ENCODE measurements around the gene CPOX. TPM values are rescaled to one million over a fixed set of nuclear protein-coding genes. Genes with fewer than 3 reads are reported as not detected.

Gene CPOX
- total and polyA plus RNA-seq, 10 of the 15 experiments (the other 5 are each of a cell fraction or from before 2014, with no cell fraction given): 40.7 to 72.6 (median 64.5) TPM

DNA sequence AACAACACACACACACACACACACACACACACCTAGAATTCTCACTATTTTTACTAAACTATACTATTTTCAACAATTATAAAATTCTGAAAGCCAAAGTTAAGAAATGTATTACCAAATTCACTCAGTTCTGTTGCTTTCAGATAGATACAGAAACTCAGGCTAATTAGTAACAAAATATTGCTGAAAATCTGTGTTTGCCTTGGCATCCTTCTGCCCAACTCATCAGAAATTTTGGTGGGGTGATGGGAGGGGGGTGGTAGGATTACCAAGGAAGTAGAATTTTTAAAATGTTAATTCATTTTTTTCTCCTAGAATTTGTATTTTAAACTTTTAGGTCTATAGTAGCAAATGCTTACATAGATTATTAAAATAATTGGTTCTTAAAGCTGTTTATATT is 2.7 kb upstream of the CPOX start:
- no TSS peak for BruUV-seq (replicated peaks)
- H3K27me3 ChIP-seq (replicated peaks in 1 of 2; ENCODE audit: control insufficient read depth in 2 of 2, insufficient read depth in 2 of 2, low read length in 1 of 2): no peaks in the 10 kb centered on the region
- ATAC-seq: no peak
- H3K9ac ChIP-seq (ENCODE audit: control insufficient read depth, insufficient read depth, low read length): no peak overlapping the region
- RAD21 ChIA-PET (ENCODE audit: unreplicated experiment): interaction anchor here (0.6 to 4.5 kb wide), 3 partner anchors 217 to 557 kb away, joined by 3 to 53 read pairs (median 4); no protein-coding TSS in a partner anchor
- no peak overlapping the region; the same call in 1 of the 2 replicates for H2AFZ ChIP-seq (ENCODE audit: control insufficient read depth, low read depth, low read length)
- H3K4me2 ChIP-seq (ENCODE audit: control insufficient read depth, insufficient read depth): no peak overlapping the region
- POLR2A ChIA-PET: interaction anchor here (0.5 to 1.6 kb wide), 2 partner anchors 89 to 140 kb away, joined by 3 to 5 read pairs; no protein-coding TSS in a partner anchor
- no peaks in the 10 kb centered on the region; the same call in 2 of the 3 replicates for H3K9me3 ChIP-seq (replicated peaks; ENCODE audit: control insufficient read depth, insufficient read depth, low read length)
- H4K20me1 ChIP-seq (ENCODE audit: control insufficient read depth, insufficient read depth): no peaks in the 10 kb centered on the region; the same call in 1 of the 2 replicates
- in situ Hi-C loops (cut with MboI) (loop anchor here (5.0 to 10.0 kb wide), 3 partner anchors 396 to 579 kb away; partner anchors contain the start of gene GABRR3), intact Hi-C loops (cut with micrococcal nuclease; ENCODE audit: unreplicated experiment) (loop anchor here (10.0 kb wide), 1 partner anchor 361 kb away; no protein-coding TSS in a partner anchor)
- no peak overlapping the region for H3K4me3 ChIP-seq
- FAIRE-seq: no peak
- no peak for TF ChIP-seq FOS (IDR thresholded peaks at IDR 0.05; ENCODE audit: borderline replicate concordance, extremely low read depth, insufficient read length)
- no peak for TF ChIP-seq BHLHE40 (IDR thresholded peaks at IDR 0.05; ENCODE audit: borderline replicate concordance in 1 of 2, low read depth in 2 of 2, low read length in 1 of 2)
- TF ChIP-seq ZNF384 (IDR thresholded peaks at IDR 0.05; ENCODE audit: borderline replicate concordance, low read depth, low read length): no peak
- TF ChIP-seq MTA3 (IDR thresholded peaks at IDR 0.05; ENCODE audit: borderline replicate concordance, low read length): no peak
- TF ChIP-seq JUNB (IDR thresholded peaks at IDR 0.05): no peak
- no peak for TF ChIP-seq ZNF217 (IDR thresholded peaks at IDR 0.05)
- TF ChIP-seq, protein P1, sequence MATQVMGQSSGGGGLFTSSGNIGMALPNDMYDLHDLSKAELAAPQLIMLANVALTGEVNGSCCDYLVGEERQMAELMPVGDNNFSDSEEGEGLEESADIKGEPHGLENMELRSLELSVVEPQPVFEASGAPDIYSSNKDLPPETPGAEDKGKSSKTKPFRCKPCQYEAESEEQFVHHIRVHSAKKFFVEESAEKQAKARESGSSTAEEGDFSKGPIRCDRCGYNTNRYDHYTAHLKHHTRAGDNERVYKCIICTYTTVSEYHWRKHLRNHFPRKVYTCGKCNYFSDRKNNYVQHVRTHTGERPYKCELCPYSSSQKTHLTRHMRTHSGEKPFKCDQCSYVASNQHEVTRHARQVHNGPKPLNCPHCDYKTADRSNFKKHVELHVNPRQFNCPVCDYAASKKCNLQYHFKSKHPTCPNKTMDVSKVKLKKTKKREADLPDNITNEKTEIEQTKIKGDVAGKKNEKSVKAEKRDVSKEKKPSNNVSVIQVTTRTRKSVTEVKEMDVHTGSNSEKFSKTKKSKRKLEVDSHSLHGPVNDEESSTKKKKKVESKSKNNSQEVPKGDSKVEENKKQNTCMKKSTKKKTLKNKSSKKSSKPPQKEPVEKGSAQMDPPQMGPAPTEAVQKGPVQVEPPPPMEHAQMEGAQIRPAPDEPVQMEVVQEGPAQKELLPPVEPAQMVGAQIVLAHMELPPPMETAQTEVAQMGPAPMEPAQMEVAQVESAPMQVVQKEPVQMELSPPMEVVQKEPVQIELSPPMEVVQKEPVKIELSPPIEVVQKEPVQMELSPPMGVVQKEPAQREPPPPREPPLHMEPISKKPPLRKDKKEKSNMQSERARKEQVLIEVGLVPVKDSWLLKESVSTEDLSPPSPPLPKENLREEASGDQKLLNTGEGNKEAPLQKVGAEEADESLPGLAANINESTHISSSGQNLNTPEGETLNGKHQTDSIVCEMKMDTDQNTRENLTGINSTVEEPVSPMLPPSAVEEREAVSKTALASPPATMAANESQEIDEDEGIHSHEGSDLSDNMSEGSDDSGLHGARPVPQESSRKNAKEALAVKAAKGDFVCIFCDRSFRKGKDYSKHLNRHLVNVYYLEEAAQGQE (IDR thresholded peaks at IDR 0.05; ENCODE audit: low read depth, low read length): no peak
- TF ChIP-seq, protein P2, sequence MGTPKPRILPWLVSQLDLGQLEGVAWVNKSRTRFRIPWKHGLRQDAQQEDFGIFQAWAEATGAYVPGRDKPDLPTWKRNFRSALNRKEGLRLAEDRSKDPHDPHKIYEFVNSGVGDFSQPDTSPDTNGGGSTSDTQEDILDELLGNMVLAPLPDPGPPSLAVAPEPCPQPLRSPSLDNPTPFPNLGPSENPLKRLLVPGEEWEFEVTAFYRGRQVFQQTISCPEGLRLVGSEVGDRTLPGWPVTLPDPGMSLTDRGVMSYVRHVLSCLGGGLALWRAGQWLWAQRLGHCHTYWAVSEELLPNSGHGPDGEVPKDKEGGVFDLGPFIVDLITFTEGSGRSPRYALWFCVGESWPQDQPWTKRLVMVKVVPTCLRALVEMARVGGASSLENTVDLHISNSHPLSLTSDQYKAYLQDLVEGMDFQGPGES (IDR thresholded peaks at IDR 0.05): no peak
- no peak for TF ChIP-seq NR2C1 (IDR thresholded peaks at IDR 0.05)
- TF ChIP-seq YBX1 (IDR thresholded peaks at IDR 0.05): no peak
- no peak for TF ChIP-seq KDM1A (IDR thresholded peaks at IDR 0.05; ENCODE audit: borderline replicate concordance)
- no peak for TF ChIP-seq ZSCAN29 (IDR thresholded peaks at IDR 0.05)
- CTCF ChIA-PET: interaction anchor here (0.6 to 6.9 kb wide), 21 partner anchors 9 to 831 kb away, joined by 3 to 120 read pairs (median 4); partner anchors contain the start of gene ARL6
- DNase-seq (ENCODE audit: low read depth, low spot score): no peak
- H3K36me3 ChIP-seq (ENCODE audit: control insufficient read depth in 2 of 2, insufficient read depth in 2 of 2, low read length in 1 of 2): no peaks in the 10 kb centered on the region; a peak in 1 of 4 replicates
- SMC1A ChIA-PET (ENCODE audit: uncharacterized antibody, unreplicated experiment): interaction anchor here (1.0 to 16.9 kb wide), 10 partner anchors 9 to 555 kb away, joined by 3 to 408 read pairs (median 5); no protein-coding TSS in a partner anchor
- peaks cover 30% of the 10 kb centered on the region for H3K79me2 ChIP-seq (ENCODE audit: control insufficient read depth, insufficient read depth, low read length)
- no peak overlapping the region for H3K27ac ChIP-seq (ENCODE audit: control insufficient read depth, insufficient read depth)
- peaks cover 16% of the 10 kb centered on the region for H3K4me1 ChIP-seq (ENCODE audit: control insufficient read depth, insufficient read depth, low read length)

All from GM12878 (cell line).